ENCODE measurements around the gene VAT1L.
"Not testable (repeated sequence)": the region's sequence is repeated elsewhere in the genome, so short reads cannot be mapped to it uniquely, and the experiment has no call there.

The VAT1L gene

GRCh38 chr16:77962689-77963088 is 174.3 kb downstream of the VAT1L start:
- no peak for DNase-seq

DNA sequence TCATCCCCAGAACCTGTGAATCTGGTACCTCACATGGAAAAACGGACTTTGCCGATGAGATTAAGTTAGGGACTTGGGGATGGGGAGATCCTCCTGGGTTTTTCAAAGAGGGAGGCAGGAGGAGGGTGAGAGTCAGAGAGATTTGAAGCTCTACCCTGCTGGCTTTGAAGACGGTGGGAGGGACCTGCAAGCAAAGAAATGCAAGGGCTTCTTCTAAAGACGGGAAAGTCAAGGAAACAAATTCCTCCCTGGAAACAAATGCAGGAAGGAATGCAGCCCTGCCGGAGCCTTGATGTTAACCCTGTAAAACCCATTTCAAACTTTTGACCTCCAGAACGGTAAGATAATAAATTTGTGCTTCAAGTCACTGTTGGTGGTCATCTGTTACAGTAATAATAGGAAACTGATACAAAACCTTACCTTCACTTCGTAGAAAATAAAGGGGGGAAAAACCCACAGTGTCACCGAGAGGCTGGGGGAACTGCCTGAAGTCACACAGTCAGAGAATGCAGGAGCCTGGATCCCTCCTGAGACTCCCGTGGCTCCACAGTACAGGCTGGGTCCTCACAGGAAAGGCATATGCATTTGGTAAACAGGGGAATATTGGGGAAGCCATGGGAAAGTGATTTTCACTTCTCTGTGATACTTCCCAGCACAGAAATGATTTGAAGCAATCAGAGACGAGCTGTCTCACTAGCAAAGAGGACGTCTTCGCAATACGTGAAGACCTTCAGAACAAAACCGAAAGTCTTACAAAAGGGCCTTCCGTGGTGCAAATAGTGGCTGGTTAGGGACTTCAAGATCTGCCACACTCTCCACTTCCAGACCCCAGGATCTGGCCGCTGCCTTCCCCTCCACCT is 175.1 kb downstream of the VAT1L start:
- no peak for DNase-seq

DNA sequence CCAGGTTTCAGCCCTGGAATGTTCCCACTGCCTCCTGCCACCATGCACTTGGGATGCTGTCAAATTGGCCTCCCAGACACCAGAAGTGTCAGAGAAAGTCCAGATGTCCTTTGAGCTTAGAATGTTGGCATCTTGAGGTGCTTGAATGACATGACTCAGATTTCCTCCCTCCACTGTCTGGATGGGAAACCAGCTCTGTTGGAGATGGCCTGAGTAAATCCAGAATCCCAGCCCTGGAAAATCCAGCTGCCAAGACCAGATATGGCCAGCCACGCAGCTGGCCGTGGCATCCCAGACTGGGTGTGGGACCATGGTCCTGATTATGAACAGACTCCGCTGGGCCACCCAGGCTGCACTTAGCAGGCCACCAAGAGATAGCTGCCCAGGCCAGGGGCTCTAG is 177.0 kb downstream of the VAT1L start:
- no peak for DNase-seq

DNA sequence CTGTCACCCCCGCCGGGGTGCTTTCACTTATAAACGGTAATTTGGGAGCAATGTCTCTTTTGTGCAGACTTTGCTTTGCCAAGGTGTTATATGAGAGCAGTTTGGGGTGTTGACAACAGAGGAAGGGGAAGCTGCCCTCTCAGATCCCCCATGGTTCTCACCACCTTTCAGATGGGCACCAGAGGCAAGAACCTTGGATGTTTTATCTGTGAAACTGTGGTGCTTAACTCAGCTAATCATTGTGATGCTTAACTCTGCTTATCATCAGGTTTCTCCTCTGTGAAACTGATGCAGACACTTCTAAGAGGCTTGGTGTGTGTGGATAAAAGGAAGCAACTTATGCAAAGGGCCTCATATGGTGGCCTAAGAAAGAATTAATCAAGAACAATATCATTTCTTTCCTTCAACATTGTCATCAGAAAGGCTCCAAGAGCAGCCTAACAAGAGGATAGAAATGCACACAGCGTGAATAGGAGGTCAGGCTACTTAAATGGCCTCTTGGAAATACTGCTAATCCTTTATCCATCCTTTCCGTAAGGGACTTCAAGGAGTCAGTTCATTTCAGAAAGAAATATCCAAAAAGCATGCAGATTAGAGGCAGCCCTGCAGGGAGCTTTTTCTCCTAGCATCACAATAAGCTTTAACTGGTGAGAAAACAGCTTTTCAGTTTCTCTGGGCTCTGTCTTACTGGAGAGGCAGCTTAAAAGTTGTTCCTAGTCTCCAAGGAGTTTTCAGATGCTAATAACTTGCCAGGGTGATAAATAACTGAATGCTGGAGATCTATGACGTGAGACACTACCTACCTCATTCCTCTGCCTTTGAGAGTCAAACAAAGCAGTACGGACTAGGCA is 178.9 kb downstream of the VAT1L start:
- no peak for DNase-seq

DNA sequence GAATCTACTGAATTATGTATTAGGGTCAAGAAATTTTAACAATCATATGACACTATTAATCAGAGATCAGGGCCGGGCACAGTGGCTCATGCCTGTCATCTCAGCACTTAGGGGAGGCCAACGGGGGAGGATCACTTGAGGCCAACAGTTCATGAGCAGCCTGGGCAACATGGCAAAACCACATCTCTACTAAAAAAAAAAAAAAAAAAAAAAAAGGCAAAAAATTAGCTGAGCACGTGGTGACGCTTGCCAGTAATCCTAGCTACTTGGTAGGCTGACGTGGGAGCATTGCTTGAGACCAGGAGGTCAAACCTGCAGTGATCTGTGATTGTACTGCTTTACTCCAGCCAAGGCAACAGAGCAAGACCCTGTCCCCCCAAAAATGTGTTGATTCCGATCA is 181.5 kb downstream of the VAT1L start:
- DNase-seq: no peak

- no peak for DNase-seq
Observed at GRCh38 chr16:77970371-77970770, 182.0 kb downstream of the VAT1L start.

DNA sequence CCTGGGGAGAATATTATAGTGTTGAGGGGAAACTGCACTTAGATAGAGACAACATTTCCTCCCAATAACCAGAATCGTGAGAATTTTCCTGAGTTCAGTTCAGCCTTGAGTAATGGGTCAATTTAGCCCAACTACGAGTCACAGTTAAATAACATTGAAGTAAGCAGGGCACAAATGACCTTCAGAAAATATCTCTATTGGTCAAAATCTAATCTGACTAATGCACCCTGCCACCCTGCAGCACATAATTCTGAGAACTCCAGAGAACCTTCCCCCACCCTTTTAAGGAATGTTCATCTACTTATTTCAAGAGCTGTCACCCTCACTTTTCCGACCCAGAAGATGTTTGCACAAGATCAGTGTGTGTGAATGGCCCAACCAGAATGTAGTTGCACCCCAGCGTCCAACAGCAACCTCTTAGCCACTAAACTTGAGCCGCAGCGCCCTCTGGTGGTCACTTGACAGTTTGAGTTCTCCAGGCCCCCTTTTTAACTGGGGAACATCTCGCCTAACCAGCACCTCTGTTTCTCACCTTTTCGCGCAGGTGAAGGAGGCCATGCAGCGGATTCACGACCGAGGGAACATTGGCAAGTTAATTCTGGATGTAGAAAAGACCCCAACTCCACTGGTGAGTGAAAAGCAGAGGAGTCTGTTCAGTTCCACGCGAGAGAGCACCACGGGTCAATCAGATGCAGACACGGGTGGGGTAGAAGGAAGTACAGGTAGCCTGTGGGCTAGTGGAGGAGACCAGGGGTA is 183.1 kb downstream of the VAT1L start:
- DNase-seq: no peak

GRCh38 chr16:77972062-77972392 is 183.7 kb downstream of the VAT1L start:
- no peak for DNase-seq

- DNase-seq: no peak
Observed at GRCh38 chr16:77974883-77975282, 186.5 kb downstream of the VAT1L start.

- no peak for DNase-seq
Observed at GRCh38 chr16:77975942-77976341, 187.6 kb downstream of the VAT1L start.

- DNase-seq: no peak
Observed at GRCh38 chr16:77977339-77977738, 189.0 kb downstream of the VAT1L start.

DNA sequence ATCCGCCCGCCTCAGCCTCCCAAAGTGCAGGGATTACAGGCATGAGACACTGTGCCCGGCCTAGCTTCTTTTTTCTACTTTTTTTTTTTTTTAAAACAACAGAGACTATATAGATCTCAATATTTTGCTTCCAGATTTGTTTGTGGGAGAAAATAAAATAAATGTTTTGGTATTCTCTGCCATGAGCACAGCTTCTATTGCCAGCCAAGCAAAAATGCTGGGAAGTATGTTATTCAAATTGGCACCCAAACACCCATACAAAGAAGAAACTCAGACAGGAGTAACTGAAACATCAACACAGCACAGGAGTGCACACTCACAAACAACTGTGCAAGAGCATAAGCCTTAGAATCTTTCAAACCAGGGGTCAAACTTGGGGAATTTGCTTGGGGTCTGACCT is 196.7 kb downstream of the VAT1L start:
- DNase-seq: no peak

DNA sequence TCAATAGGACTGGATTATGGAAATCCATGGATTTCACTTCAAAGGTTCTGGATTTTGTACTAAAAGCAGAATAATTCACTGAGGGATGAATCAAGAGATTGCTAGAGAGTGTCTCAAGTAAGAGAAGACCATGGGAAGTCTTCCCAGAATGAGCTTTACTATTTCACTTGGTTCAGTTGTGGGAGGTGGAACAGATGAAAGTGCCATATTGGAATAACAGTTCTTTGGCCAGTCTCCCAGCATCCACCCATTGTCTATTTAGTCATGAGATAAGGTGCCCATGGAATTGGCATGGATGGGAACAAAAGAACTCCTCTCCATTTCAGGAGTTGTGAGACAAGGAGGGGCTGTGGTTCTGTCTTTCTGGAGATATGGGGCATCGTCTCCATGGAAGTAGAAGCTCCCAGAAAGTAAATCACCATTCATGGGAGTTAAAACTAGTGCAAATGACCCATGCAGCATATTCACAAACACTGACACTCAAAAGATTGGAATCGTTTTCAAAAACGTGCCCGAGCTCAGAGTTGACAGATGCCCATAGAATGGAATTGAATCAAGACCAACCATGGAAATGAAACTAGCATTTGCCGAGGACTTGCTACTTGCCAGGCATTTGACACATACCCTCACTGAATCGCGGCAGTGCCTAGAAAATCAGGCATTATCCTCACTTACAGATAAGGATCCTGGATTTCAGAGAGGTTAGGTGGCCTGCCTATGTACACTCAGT is 197.8 kb downstream of the VAT1L start:
- DNase-seq: no peak

DNA sequence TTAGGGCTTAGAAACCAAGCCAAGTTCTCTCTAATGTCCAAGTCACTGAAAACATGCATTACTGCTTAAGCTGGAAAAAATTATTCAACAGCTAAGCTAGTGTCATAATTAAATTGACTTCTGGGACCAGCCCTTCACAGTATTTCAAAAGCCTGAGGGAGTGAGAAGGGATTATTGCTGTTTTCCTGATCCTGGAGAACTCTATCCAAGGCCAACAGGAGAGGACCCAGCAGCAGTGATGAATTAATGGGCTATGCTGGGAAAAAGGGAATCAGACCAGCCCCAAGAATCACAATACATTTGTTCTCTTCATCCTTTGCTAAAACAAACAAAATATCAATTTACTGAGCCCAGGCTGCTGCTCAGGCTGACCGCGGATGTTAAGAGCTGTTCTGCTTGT is 199.4 kb downstream of the VAT1L start:
- no peak for DNase-seq

GRCh38 chr16:77989846-77990245 is 201.5 kb downstream of the VAT1L start:
- DNase-seq: no peak

DNA sequence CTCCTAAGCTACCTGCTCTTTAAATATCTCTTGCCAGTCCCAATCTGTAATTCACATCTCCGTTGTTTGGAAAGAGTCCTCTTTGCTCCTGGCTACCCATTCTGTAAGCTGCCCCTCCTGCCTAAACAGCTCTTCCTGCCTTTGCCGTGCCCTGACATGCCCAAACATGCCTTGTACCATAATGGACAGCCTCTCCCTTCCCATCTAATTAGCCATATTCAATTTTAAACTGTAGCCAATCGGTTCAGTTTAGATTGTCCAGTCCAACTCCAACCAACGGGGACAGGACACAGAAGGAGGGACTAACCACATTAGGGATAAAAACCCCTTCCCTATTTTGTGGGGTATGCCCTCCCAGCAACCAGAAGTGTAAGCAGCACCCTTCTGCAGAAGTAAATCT is 203.3 kb downstream of the VAT1L start:
- no peak for DNase-seq

- DNase-seq: not testable (repeated sequence)
Observed at GRCh38 chr16:77992381-77992780, 204.0 kb downstream of the VAT1L start.

- DNase-seq: no peak
Observed at GRCh38 chr16:77993111-77993985, 205.0 kb downstream of the VAT1L start.

GRCh38 chr16:77995843-77996455 is 207.6 kb downstream of the VAT1L start:
- DNase-seq: no peak

- DNase-seq: no peak
Observed at GRCh38 chr16:77998350-77999023, 210.1 kb downstream of the VAT1L start.
